ENCODE measurements around the gene TMEM140. TPM values are rescaled to one million over a fixed set of nuclear protein-coding genes. Genes with fewer than 3 reads are reported as not detected.

Gene TMEM140
- total RNA-seq, 1 donor from 2014 or later = 76.1 TPM

- DNase-seq = no peak
Observed at GRCh38 chr7:135175931-135176330, 28.1 kb downstream of the TMEM140 start.

- no peak for DNase-seq
Observed at GRCh38 chr7:135177028-135177696, 29.3 kb downstream of the TMEM140 start.

GRCh38 chr7:135178364-135178763 is 30.5 kb downstream of the TMEM140 start:
- no peak for DNase-seq

GRCh38 chr7:135179321-135179925 is 31.6 kb downstream of the TMEM140 start:
- DNase-seq = no peak

- no peak for DNase-seq
Observed at GRCh38 chr7:135180122-135180521, 32.2 kb downstream of the TMEM140 start.

- no peak for DNase-seq
Observed at GRCh38 chr7:135181261-135181928, 33.5 kb downstream of the TMEM140 start.

- DNase-seq = no peak
Observed at GRCh38 chr7:135181929-135182678, 34.2 kb downstream of the TMEM140 start.

GRCh38 chr7:135183478-135183877 is 35.6 kb downstream of the TMEM140 start:
- no peak for DNase-seq

- no peak for DNase-seq
Observed at GRCh38 chr7:135184254-135184841, 36.5 kb downstream of the TMEM140 start.

GRCh38 chr7:135185471-135186260 is 37.8 kb downstream of the TMEM140 start:
- DNase-seq = no peak

- DNase-seq = no peak
Observed at GRCh38 chr7:135186261-135186540, 38.3 kb downstream of the TMEM140 start.

- no peak for DNase-seq
Observed at GRCh38 chr7:135186841-135187253, 39.0 kb downstream of the TMEM140 start.

GRCh38 chr7:135188298-135188984 is 40.6 kb downstream of the TMEM140 start:
- no peak for DNase-seq

GRCh38 chr7:135189221-135189662 is 41.4 kb downstream of the TMEM140 start:
- no peak for DNase-seq

GRCh38 chr7:135189961-135190360 is 42.1 kb downstream of the TMEM140 start:
- DNase-seq = no peak

- DNase-seq = no peak
Observed at GRCh38 chr7:135190703-135191102, 42.8 kb downstream of the TMEM140 start.

- DNase-seq = no peak
Observed at GRCh38 chr7:135192914-135193536, 45.2 kb downstream of the TMEM140 start.

GRCh38 chr7:135193615-135194081 is 45.8 kb downstream of the TMEM140 start:
- DNase-seq = no peak

GRCh38 chr7:135194494-135195095 is 46.7 kb downstream of the TMEM140 start:
- DNase-seq = no peak

- no peak for DNase-seq
Observed at GRCh38 chr7:135195156-135195555, 47.3 kb downstream of the TMEM140 start.
